Activated CD8-positive, alpha-beta memory T cell treated with anti-CD3 and anti-CD28 coated beads for 24 hours (primary cell): ENCODE results near the gene CTLA4.

ENCODE experiments used
- DNase-seq: peaks from one replicate; pipeline ENCODE4 v3.0.0-alpha.2; 2020

CTLA4 gene

GRCh38 chr2:203893401-203893800, 25.8 kb downstream of the CTLA4 start:
- DNase-seq, result no peak

GRCh38 chr2:203893840-203894239, 26.3 kb downstream of the CTLA4 start:
- no peak for DNase-seq

GRCh38 chr2:203894262-203894661, 26.7 kb downstream of the CTLA4 start:
- no peak for DNase-seq

- no peak for DNase-seq
Measured at GRCh38 chr2:203897544-203897943, 30.0 kb downstream of the CTLA4 start.

- no peak for DNase-seq
Measured at GRCh38 chr2:203898657-203899056, 31.1 kb downstream of the CTLA4 start.

GRCh38 chr2:203900253-203900652, 32.7 kb downstream of the CTLA4 start:
- DNase-seq, result no peak

- no peak for DNase-seq
Measured at GRCh38 chr2:203904022-203904421, 36.5 kb downstream of the CTLA4 start.

- DNase-seq, result no peak
Measured at GRCh38 chr2:203905656-203906055, 38.1 kb downstream of the CTLA4 start.

GRCh38 chr2:203908066-203908796, 40.7 kb downstream of the CTLA4 start:
- DNase-seq, result no peak

- no peak for DNase-seq
Measured at GRCh38 chr2:203908797-203909185, 41.2 kb downstream of the CTLA4 start.

GRCh38 chr2:203909261-203909967, 41.8 kb downstream of the CTLA4 start:
- DNase-seq, result no peak

GRCh38 chr2:203909974-203910373, 42.4 kb downstream of the CTLA4 start:
- DNase-seq, result no peak

GRCh38 chr2:203913947-203914346, 46.4 kb downstream of the CTLA4 start:
- no peak for DNase-seq

- DNase-seq, result no peak
Measured at GRCh38 chr2:203914546-203915182, 47.1 kb downstream of the CTLA4 start.

- no peak for DNase-seq
Measured at GRCh38 chr2:203915256-203915655, 47.7 kb downstream of the CTLA4 start.

GRCh38 chr2:203916756-203917155, 49.2 kb downstream of the CTLA4 start:
- no peak for DNase-seq

- no peak for DNase-seq
Measured at GRCh38 chr2:203918264-203918663, 50.7 kb downstream of the CTLA4 start.

GRCh38 chr2:203918839-203919238, 51.3 kb downstream of the CTLA4 start:
- no peak for DNase-seq
